Glomerular visceral epithelial cell (primary cell): ENCODE data around the gene TTC24.
A peak's percentile ranks its signal among the peaks of the same experiment; 100 is the strongest.
"Not testable (repeated sequence)": the region's sequence is repeated elsewhere in the genome, so short reads cannot be mapped to it uniquely, and the experiment has no call there.

Source experiments
- DNase-seq: peaks from one replicate; pipeline ENCODE4 v3.0.0-alpha.2; 2016; ENCODE audit errors: extremely low spot score

TTC24 gene

DNA sequence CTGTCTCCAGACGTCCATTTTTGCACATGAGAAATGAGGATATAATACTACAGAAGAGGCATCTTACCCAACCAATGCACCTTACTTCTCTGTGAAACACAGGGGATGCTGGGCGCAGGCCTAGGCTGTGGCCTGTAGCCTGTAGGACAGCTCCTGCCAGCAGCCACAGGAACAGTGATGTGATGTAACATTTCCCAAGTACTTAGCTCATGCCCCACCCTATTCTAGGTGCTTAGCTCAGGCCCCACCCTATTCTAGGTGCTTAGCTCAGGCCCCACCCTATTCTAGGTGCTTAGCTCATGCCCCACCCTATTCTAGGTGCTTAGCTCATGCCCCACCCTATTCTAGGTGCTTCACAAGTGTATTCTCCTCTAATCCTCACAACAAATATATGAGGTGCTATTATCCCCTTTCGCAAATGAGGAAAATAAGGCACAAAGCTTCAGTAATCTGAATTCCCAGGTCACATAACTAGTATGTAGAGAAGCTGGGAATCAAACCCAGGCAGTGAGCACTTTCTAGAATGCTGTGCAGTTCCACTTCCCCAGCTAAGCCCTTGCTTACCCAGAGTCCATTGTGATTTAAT, 7.5 kb downstream of the TTC24 start:
- DNase-seq: no peak

DNA sequence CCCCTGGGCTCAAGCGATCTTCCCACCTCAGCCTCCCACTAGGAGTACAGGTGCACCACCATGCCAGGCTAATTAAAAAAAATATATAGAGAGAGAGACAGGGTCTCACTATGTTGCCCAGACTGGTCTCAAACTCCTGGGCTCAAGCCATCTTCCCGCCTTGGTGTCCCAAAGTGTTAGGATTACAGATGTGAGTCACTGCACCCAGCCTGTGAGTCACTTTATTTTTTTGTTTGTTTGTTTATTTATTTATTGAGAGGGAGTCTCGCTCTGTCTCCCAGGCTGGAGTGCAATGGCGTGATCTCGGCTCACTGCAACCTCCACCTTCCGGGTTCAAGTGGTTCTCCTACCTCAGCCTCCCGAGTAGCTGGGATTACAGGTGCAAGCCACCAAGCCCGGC, 8.4 kb downstream of the TTC24 start:
- not testable (repeated sequence) for DNase-seq

DNA sequence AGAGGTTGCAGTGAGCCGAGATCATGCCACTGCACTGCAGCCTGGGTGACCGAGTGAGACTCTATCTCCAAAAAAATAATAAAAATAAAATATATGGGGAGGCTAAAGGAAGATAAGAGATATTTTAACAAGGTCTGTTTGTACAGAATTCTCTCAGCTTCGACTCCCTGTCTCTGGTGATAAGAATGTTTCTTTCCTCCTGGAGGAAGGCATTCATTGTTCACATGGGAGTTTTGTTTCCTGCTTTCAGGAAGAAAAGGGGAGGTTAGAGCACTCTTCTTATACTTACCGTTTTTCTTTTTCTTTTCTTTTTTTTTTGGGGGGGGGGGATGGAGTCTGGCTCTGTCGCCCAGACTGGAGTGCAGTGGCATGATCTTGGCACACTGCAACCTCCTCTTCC, 10.0 kb downstream of the TTC24 start:
- DNase-seq: no peak

DNA sequence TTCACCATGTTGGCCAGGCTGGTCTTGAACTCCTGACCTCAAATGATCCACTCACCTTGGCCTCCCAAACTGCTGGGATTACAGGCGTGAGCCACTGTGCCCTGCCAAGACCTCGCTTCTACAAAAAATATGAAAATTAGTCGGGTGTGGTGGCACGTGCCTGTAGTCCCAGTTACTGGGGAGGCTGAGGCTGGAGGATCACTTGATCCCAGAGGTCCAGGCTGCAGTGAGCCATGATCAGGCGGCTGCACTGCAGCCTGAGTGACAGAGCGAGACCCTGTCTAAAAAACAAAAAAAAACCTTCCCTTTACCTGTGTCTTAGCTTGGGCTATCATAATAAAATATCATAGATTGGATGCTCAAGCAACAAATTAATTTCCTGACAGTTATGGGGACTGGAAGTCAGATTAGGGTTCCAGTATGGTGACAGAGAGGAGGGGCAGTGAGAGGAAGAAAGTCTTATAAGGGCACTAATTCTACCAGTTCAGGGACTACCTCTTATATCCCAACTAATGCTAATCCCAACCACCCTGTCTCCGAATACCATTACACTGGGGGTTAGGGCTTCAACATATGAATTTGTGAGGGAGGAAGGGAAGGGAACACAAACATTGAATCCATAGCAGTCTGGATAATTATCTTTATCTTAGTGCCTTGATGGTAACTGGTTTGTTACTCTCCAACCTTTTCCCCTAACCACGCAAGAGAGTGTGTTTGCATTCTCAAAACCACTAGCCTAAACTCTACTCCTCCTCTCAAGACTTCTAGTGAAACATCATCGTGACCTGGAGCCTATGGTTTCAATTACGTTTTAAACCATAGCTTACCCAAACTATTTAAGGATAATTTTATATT, 11.0 kb downstream of the TTC24 start:
- no peak for DNase-seq

DNA sequence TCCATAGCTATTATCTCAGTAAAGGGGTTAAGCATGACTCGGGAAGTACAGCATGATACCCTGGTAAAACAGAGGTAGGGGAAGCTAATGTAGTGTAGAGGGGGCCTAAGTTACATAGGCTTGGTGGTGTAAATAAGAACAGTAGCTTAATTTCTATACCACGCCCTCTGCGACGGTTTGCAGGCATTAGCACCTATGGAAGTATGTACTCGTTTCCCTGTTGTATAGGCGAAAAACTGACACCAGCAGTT, 11.6 kb downstream of the TTC24 start:
- no peak for DNase-seq

DNA sequence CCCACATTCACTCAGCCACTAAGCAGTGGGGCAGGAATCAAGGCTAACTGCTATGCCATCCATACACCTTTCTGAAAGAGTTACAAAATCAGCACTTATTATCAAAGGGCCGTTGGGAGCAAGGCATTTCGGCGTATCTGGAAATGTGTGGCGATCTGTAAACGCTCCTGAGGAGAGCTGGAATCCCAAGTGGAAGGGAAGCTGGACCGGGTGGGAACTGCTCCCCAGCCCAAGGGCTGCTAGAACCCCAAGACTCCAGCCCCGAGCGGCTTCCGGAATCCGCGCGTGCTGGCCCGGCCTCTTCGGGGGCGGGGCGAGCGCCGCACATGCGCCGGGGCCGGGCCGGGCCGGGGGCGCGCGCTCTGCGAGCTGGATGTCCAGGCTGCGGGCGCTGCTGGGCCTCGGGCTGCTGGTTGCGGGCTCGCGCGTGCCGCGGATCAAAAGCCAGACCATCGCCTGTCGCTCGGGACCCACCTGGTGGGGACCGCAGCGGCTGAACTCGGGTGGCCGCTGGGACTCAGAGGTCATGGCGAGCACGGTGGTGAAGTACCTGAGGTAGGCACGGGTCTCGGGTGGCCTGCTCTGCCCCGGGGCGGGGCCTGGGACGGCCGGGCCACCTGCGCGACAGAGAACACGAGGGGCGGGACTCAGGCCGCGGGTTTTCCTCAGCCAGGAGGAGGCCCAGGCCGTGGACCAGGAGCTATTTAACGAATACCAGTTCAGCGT, 12.1 kb downstream of the TTC24 start, which contains the start of gene NAXE:
NAXE (plus strand) TSS at position 345 of the 726 bp plus-strand sequence; CDS start at position 374, 29 bp downstream.
- DNase-seq: peak; percentile 80

DNA sequence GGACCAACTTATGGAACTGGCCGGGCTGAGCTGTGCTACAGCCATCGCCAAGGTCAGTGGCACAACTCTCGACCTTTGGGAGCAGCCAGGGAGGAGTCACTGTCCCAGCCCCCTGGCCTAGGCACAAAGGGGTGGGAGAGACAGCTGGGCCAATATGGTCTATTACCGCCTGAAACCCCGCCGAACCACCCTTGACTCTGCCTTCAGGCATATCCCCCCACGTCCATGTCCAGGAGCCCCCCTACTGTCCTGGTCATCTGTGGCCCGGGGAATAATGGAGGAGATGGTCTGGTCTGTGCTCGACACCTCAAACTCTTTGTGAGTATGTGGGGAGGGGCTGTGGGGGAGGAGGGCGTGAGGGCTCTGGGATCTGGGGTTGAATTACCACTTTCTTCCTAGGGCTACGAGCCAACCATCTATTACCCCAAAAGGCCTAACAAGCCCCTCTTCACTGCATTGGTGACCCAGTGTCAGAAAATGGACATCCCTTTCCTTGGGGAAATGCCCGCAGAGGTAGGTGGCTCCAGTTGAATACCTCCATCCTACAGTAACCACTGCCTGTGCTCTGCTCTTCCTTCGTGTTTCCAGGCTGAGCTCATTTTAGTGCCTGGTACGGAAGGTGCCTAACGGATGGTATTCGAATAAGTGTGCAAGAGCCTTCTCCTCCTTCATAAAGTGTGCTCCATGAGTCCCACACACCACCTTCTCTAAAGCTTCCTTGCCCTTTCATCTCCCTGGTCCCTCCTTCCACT, 12.8 kb downstream of the TTC24 start:
- DNase-seq: no peak

DNA sequence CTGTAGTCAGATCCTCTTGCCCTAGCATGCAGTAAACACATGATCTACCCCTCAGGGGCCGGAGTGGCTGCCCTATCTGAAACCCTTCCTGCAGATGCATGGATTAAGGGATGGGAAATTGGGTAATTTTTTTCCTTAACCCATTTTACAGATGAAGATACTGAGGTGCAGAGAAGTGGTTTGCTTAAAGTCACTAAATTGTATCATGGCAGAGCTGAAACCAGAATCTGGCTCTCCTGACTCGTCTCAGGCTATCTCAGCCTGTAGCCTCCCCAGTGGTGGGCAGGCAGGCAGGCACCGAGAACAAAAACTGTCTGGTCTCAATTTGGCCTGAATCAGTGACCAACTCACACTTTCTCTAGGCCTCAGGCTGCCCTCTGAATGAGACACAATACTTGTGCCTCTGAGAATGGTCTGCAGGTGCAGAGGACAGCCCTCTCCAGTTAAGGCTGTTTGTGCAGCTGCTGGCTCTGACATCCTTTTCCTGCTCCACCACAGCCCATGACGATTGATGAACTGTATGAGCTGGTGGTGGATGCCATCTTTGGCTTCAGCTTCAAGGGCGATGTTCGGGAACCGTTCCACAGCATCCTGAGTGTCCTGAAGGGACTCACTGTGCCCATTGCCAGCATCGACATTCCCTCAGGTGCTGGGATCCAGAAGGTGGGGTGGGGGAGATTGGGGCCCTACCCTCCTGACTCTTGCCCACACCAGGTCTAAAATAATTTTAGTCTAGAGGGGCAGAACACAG, 13.6 kb downstream of the TTC24 start:
- no peak for DNase-seq

DNA sequence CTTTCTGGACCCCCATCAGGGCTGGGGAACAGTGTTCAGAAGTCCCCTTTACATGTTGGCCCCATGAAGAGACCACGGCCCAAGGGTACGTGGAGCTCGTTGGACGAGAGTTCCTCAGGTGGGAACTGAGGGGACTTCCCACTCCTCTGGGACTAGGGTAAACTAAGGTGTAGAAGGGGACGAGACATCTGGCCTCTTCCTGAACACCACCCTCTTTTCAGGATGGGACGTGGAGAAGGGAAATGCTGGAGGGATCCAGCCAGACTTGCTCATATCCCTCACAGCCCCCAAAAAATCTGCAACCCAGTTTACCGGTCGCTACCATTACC, 14.1 kb downstream of the TTC24 start:
- DNase-seq: no peak

DNA sequence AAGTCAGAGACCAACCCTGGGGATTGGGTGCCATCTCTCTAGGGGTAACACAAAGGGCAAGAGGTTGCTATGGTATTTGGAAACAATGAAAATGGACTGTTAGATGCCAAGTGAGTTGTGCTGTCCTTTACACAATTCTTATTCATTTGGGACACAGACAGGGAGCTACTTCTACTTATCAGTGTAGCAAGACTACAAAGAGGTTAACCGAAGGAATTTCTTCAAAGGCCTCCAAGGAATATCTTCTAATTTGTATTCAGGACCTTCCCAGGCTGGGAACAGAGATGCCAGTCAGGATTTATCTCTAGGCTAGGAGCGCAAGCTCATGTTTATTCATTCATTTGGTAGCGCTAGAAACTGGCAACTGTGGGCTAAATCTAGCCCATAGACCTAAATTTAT, 14.7 kb downstream of the TTC24 start:
- no peak for DNase-seq

DNA sequence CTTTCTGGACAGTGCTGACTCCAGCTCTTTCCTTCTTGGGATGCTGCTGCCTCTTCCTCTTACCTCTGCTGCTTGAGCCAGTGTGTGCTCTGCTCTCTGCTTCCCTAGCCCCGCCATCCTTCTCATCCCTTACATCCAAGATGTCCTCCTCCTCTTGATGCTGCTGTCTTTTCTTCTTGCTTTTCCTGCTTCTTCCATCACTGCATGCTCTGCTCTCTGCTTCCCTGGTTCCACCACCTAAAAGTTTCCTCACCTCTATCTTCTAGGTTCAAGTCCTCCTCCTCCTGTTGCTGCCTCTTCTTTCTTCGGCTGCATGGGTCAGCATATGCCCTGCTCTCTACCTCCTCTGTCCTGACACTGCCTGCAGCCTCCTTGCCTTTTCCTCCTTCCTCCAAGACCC, 15.5 kb downstream of the TTC24 start:
- DNase-seq: no peak

DNA sequence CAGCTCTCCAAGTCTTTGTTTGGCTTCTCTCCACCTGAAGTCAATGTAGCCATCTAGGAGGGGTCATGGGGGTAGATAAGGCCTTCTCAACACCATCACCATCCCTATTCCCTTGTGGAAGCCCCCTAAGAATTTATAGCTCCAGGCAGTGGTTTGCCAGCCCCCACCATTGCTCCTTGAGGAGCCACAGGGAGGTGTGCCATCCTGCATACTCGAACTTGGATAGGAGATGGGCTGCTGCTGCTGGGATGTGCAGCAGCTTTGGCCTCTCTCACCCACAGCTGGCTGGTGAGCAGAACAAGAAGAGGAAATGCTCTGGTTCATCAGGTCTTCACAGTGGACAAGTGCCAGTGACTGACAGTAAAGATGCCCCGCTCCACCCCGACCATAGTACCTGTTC, 16.9 kb downstream of the TTC24 start:
- DNase-seq: no peak

DNA sequence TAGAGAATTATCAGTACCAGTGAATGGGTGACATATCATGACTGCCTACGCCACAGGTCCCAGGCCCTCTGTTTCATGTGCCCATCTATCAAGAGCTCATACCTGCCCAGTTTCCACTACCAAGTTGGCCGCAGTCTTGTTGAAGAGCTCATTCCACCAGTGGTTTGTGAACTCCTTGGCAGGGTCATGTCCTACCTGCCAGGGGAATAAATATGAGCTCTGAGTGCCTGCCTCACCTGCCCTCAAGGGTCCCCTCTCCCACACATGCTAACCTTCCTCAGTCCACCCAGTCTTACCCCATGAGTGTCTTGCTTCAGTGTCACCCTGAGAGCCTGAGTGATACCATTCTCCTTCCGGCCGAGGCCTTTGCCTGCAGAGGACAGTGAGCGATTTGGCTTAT, 18.6 kb downstream of the TTC24 start:
- DNase-seq: no peak

DNA sequence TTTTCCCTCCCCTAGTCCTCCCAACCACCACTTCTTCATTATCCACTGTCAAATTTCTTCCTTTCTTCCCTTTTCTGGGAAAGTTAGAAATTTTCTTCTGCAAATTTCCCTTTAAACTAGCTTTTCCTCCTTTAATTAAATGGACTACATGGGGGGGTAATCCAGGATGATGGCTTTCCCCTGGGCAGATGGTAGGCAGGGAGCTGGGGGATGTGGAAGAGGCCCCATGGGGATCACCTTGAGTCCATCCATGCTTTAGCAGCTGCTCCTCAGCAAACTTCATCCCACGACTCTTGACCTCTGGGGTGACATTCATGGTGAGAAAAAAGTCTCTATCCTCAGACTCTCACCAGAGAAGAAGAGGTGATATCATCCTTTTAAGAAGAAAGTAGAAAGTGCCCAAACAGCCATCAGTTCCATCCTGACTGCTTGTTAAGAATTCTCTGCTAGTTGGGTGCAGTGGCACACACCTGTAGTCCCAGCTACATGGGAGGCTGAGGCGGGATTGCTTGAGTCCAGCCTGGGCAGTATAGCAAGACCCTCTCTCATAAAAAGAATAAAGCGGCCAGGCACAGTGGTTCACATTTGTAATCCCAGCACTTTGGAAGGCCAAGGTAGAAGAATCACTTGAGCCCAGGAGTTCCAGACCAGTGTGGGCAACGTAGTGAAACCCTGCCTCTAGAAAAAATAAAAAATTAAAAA, 19.4 kb downstream of the TTC24 start:
- DNase-seq: no peak

DNA sequence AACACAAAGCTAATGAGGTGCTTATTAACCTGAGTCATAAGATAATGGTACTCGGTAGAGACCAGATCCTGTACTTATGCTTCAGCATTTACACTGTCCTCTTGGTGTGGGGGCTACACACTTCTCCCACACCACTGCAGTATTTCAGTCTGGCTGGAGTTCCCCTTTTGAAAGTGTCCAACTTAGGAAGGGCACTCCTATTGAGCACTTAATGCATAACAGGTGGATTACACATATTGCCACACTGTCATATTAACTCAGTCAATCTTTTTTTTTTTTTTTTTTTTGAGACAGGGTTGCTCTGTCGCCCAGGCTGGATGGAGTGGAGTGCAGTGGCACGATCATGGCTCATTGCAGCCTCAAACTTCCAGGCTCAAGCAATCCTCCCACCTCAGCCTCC, 20.3 kb downstream of the TTC24 start:
- DNase-seq: peak; percentile 30

DNA sequence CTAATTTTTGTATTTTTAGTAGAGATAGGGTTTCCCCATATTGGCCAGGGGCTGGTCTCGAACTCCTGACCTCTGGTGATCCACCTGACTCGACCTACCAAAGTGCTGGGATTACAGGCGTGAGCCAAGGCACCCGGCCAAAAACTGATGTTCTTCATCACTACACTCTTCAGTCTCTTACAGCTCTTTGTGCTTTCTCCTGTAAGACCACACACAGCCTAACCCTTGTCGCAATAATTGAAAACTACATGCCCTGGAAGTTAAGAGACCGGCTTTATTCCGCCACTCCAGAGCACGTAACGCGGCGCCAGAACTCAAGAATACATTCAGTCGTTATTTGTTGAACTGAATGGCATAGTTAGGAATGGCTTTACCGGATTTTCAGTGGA, 21.2 kb downstream of the TTC24 start:
- DNase-seq: no peak

DNA sequence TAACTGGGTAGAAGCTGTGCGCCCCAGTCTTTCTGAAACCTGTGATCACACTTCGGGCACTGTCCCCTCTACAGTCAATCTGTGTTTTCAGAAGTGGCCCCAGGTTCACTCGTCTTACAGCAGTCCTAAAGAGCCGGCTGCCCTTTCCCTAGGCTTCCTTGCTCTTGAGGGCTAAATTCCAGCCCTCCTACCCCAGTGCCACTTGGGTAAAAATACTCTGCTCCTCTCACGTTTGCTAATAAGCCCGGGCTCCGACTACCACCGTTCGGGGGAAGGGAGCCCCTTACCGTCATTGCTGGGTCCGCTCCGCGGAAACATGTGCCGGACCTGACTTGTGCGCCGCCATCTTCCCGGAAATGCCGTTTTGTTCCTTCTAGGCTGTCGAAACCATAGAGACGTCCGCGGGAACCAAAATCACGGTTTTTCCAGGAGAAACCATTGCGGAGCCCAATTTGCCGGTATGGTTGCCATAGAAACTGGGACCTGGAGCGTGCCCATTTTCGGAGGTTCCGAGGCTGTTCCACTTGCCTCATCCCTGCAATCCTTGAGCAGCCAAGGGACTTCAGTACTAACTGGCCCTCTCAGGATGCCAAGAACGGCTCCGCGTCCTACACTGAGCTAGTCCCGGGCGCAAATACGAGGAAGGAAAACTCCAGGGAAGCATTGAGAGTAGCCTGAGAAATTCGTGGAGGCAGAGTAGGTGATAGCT, 21.8 kb downstream of the TTC24 start, which contains the start of gene GPATCH4:
GPATCH4 (minus strand) TSS at position 358 of the 709 bp plus-strand sequence.
- peak; percentile 89 for DNase-seq

DNA sequence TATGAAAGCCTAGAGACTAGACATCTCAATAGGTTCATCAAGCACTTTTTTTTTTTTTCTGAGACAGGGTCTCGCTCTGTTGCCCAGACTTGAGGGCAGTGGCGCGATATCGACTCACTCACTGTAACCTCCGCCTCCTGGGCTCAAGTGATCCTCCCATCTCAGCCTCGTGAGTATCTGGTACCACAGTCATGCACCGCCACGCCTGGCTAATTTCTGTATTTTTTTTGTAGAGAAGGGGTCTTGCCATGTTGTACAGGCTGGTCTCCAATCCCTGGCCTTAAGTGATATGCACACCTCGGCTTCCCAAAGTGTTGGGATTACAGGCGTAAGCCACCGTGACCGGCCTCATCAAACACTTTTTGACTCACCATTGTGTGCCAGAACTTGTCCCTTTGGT, 22.4 kb downstream of the TTC24 start:
- DNase-seq: peak; percentile 38

DNA sequence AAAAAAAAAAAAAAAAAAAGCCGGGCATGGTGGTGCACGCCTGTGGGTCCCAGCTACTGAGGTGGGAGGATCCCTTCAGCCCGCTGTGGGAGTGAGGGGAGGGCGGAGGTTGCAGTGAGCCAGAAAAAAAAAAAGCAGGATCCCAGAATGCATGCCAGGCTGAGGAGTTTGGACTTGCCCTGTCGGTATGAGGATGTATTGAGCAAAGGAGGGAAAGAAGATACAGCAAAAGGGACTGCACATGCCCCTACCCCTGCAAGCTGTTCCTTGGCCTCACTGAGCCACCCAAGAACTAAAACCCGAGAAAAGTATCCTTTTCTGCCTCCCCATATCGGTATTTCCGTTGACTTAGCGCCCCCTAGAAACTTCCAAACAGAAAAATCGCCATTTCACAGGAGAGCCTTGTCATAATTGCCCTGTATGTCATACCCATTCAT, 23.1 kb downstream of the TTC24 start:
- DNase-seq: no peak

DNA sequence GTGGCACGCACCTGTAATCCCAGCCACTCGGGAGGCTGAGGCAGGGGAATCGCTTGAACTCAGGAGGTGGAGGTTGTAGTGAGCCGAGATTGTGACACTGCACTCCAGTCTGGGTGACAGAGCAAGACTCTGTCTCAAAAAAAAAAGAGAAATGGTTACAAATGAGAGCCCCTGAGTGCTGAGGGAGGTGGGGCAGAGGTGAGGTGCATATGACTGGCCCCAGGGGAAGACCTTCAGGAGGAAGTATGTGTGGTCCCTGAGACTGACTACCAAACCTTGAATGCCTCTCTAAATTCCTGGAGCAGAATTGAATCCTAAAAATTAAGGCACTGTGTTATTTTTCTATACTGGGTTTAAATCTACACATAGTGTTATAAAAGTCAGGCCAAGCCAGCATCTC, 27.8 kb downstream of the TTC24 start:
- DNase-seq: not testable (repeated sequence)
